Fibroblast of villous mesenchyme (primary cell): ENCODE results near the gene FGF22. TPM values are rescaled to one million over a fixed set of nuclear protein-coding genes. Genes with fewer than 3 reads are reported as not detected.

Experiments used
- DNase-seq: peaks from one replicate; pipeline ENCODE4 v3.0.0-alpha.2; 2010; ENCODE audit warnings: low read depth
- H3K4me3 ChIP-seq: 2 replicates; pipeline ENCODE4 v1.5.1; 2011; ENCODE audit warnings: low read depth, mild to moderate bottlenecking, low read length
- total RNA-seq: library from RNA; depleted of rRNA; stranded (reverse); fragments of >200 nt; gene quantifications from 2 replicates; pipeline ENCODE4 v1.2.3, GENCODE V29; 2012
- TF ChIP-seq, protein P1 (sequence below): IDR thresholded peaks from 2 replicates; pipeline ENCODE4 v1.5.1; 2012; ENCODE audit warnings: low read depth, mild to moderate bottlenecking, low read length; ENCODE audit not compliant: insufficient read depth

The FGF22 gene
- total RNA-seq, 1 donor, result not detected

- DNase-seq, result no peak
- no peak overlapping the region for H3K4me3 ChIP-seq
- TF ChIP-seq, protein P1, sequence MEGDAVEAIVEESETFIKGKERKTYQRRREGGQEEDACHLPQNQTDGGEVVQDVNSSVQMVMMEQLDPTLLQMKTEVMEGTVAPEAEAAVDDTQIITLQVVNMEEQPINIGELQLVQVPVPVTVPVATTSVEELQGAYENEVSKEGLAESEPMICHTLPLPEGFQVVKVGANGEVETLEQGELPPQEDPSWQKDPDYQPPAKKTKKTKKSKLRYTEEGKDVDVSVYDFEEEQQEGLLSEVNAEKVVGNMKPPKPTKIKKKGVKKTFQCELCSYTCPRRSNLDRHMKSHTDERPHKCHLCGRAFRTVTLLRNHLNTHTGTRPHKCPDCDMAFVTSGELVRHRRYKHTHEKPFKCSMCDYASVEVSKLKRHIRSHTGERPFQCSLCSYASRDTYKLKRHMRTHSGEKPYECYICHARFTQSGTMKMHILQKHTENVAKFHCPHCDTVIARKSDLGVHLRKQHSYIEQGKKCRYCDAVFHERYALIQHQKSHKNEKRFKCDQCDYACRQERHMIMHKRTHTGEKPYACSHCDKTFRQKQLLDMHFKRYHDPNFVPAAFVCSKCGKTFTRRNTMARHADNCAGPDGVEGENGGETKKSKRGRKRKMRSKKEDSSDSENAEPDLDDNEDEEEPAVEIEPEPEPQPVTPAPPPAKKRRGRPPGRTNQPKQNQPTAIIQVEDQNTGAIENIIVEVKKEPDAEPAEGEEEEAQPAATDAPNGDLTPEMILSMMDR, result no peak
These were observed 17.3 kb downstream of the FGF22 start for GRCh38 chr19:656751-657559.

DNA sequence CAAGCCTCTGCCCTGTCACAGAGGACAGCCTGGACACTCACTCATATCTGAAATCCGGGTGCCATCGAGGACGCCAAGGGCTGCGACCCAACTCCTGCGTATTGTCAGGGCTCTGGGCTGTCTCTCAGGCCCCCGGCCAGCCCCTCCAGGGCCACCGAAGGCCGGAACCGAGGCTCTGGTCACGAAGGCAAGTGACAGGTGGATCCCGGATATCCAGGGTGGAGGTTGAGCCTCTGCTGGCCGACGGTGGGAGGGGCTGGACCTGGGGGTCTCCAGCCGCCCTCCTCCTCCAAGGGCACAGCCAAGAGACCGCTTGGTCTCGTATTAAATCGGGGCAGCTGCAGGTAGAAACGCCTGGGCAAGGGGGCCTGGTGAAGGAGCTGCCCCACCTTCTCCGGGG is 17.9 kb downstream of the FGF22 start:
- no peak overlapping the region for H3K4me3 ChIP-seq
- DNase-seq, result no peak
- TF ChIP-seq, protein P1, result no peak

GRCh38 chr19:658059-658839 is 18.6 kb downstream of the FGF22 start:
- H3K4me3 ChIP-seq, result no peak overlapping the region
- DNase-seq, result no peak
- TF ChIP-seq, protein P1, result no peak

DNA sequence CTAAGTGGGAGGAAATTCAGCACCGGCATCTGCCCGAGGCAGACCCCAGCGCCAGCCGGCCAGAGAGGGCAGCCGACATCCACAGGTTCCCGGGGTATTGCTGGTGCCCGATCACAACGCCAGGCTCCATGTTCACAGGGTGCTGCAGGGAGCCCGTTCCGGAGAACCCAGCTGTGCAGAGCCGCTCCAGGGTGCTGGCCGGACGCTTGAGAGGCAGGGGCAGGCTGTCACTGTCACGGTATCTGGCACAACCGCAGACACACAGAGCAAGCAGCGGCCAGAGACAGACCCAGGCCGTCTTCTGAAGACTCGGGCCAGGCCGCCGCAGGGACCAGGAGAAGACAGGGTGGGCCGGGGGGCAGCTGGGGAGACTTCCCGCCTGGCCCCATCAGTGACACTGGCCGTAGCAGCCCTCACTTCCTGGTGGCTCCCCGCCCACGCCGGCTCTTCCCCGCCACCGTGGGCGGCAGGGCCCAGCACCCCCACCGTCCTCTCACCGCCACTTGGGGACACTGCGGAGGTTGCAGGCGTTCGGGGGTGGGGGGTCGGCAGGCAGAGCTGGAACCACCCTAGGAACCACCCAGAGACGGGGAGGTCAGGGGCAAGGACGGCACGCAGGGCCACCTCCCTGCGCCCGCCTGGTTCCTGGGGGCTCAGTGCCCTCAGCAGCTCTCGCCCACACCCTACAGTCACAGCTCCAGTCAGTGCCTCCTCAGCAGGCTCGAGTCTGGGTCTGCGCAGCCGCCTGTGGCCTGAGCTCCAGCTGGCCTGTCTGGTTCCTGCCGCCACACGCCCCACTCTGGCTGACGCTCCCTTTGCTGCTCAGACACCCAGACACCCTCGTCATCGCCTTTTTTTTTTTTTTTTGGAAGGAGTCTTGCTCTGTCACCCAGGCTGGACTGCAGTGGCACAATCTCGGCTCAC is 19.5 kb downstream of the FGF22 start:
- peak; percentile 78 for DNase-seq
- no peak overlapping the region for H3K4me3 ChIP-seq
- TF ChIP-seq, protein P1, result no peak

- DNase-seq, result no peak
- peak overlapping the region; percentile 89 for H3K4me3 ChIP-seq
- TF ChIP-seq, protein P1, result no peak
These were observed 21.2 kb downstream of the FGF22 start for GRCh38 chr19:660793-661426.

- no peak for DNase-seq
- TF ChIP-seq, protein P1, result no peak
- peak overlapping the region; percentile 89 for H3K4me3 ChIP-seq
These were observed 21.9 kb downstream of the FGF22 start for GRCh38 chr19:661427-662196.
